ENCODE results near the gene FGF19.

Gene FGF19

DNA sequence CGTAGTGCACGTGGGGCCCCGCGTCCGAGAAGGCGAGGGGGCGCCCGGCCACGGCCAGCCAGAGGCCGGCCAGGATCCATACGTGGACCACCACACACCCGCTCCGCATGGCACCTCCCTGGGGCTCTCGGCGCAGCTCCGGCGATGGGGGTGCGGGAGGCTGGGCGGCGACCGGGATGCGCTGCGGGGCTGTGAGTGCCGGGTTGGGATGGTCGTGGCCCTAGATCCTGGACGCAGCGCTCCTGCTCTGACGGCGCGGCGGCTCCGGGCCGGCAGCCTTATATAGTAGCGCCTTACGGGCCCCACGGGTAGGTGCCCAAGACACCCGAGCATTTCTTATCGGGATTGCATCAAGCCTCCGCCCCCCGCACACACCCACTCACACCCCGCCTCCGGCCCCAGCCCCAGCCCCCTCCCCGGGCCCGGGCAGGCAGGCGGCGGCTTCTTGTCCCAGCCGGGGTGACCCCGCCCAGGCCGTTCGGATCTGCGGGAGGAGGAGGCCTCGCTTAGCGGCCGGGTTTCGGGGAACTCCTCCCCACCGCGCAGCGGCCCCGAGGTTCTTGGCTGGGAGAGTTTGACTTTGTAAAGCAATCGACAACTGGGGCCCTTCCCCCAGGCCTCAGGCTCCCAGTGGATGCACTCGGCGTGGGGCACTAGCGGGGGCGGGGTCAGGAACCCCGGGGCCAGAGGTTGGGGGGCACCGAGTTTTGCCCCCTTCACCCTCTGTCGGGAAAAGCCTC is at the start of gene FGF19:
Gene FGF19 (minus strand): TSS at position 255 of the 740 bp plus-strand sequence. CDS start 146 bp downstream, at position 109.
- H3K27ac ChIP-seq (ENCODE audit: low read length), result peak within 1 kb of the TSS; percentile 30
- H3K27me3 ChIP-seq (ENCODE audit: insufficient read depth, low read length), result peaks cover 63% of the 10 kb centered on the region
- peaks cover 6% of the 10 kb centered on the region; the same call in 1 of the 2 replicates for H3K36me3 ChIP-seq (ENCODE audit: insufficient read depth, low read depth, low read length)
- H3K9me3 ChIP-seq (ENCODE audit: insufficient read depth, low read depth, low read length), result no peaks in the 10 kb centered on the region
- H3K4me1 ChIP-seq (ENCODE audit: insufficient read depth, low read length), result peaks cover 32% of the 10 kb centered on the region; the same call in 1 of the 2 replicates
- peak within 1 kb of the TSS; percentile 81 for H3K4me3 ChIP-seq (ENCODE audit: low read length)
- peak within 1 kb of the TSS; percentile 83 for H3K9ac ChIP-seq (ENCODE audit: low read depth, low read length)

- Histone ChIP-seq H3K27ac (ENCODE audit: low read length) (no peak overlapping the region), H3K27me3 (ENCODE audit: insufficient read depth, low read length) (no peaks in the 10 kb centered on the region), H3K4me1 (ENCODE audit: insufficient read depth, low read length) (0 out of 2 replicates have a peak, but pooled peaks cover 5% of the 10 kb centered on the region), H3K4me3 (ENCODE audit: low read length) (no peak overlapping the region), H3K9ac (ENCODE audit: low read depth, low read length) (no peak overlapping the region), H3K36me3 (ENCODE audit: insufficient read depth, low read depth, low read length) (no peaks in the 10 kb centered on the region), H3K9me3 (ENCODE audit: insufficient read depth, low read depth, low read length) (no peaks in the 10 kb centered on the region)
These were observed 49.1 kb upstream of the FGF19 start for GRCh38 chr11:69752890-69753289.

- no peak overlapping the region for H3K9ac ChIP-seq (ENCODE audit: low read depth, low read length)
- no peak overlapping the region for H3K4me3 ChIP-seq (ENCODE audit: low read length)
- H3K9me3 ChIP-seq (ENCODE audit: insufficient read depth, low read depth, low read length), result no peaks in the 10 kb centered on the region
These were observed 47.2 kb upstream of the FGF19 start for GRCh38 chr11:69750875-69751597.

GRCh38 chr11:69750108-69750850 is 46.5 kb upstream of the FGF19 start:
- H3K36me3 ChIP-seq (ENCODE audit: insufficient read depth, low read depth, low read length), result no peaks in the 10 kb centered on the region
- H3K4me3 ChIP-seq (ENCODE audit: low read length), result no peak overlapping the region
- H3K9ac ChIP-seq (ENCODE audit: low read depth, low read length), result no peak overlapping the region
- H3K4me1 ChIP-seq (ENCODE audit: insufficient read depth, low read length), result 0 out of 2 replicates have a peak, but pooled peaks cover 5% of the 10 kb centered on the region
- no peaks in the 10 kb centered on the region for H3K9me3 ChIP-seq (ENCODE audit: insufficient read depth, low read depth, low read length)
- no peaks in the 10 kb centered on the region; the same call in 1 of the 2 replicates for H3K27me3 ChIP-seq (ENCODE audit: insufficient read depth, low read length)
- no peak overlapping the region for H3K27ac ChIP-seq (ENCODE audit: low read length)

More at GRCh38 chr11:69750875-69751597, 47.2 kb upstream of the FGF19 start:
- Histone ChIP-seq H3K27ac (ENCODE audit: low read length) (no peak overlapping the region), H3K4me1 (ENCODE audit: insufficient read depth, low read length) (0 out of 2 replicates have a peak, but pooled peaks cover 5% of the 10 kb centered on the region), H3K36me3 (ENCODE audit: insufficient read depth, low read depth, low read length) (no peaks in the 10 kb centered on the region), H3K27me3 (ENCODE audit: insufficient read depth, low read length) (no peaks in the 10 kb centered on the region; the same call in 1 of the 2 replicates)

- Histone ChIP-seq H3K36me3 (ENCODE audit: insufficient read depth, low read depth, low read length) (no peaks in the 10 kb centered on the region), H3K4me3 (ENCODE audit: low read length) (no peak overlapping the region), H3K9ac (ENCODE audit: low read depth, low read length) (no peak overlapping the region), H3K27me3 (ENCODE audit: insufficient read depth, low read length) (no peaks in the 10 kb centered on the region; the same call in 1 of the 2 replicates), H3K9me3 (ENCODE audit: insufficient read depth, low read depth, low read length) (no peaks in the 10 kb centered on the region), H3K4me1 (ENCODE audit: insufficient read depth, low read length) (peaks cover 7% of the 10 kb centered on the region; the same call in 1 of the 2 replicates), H3K27ac (ENCODE audit: low read length) (no peak overlapping the region)
These were observed 44.8 kb upstream of the FGF19 start for GRCh38 chr11:69748637-69749036.

DNA sequence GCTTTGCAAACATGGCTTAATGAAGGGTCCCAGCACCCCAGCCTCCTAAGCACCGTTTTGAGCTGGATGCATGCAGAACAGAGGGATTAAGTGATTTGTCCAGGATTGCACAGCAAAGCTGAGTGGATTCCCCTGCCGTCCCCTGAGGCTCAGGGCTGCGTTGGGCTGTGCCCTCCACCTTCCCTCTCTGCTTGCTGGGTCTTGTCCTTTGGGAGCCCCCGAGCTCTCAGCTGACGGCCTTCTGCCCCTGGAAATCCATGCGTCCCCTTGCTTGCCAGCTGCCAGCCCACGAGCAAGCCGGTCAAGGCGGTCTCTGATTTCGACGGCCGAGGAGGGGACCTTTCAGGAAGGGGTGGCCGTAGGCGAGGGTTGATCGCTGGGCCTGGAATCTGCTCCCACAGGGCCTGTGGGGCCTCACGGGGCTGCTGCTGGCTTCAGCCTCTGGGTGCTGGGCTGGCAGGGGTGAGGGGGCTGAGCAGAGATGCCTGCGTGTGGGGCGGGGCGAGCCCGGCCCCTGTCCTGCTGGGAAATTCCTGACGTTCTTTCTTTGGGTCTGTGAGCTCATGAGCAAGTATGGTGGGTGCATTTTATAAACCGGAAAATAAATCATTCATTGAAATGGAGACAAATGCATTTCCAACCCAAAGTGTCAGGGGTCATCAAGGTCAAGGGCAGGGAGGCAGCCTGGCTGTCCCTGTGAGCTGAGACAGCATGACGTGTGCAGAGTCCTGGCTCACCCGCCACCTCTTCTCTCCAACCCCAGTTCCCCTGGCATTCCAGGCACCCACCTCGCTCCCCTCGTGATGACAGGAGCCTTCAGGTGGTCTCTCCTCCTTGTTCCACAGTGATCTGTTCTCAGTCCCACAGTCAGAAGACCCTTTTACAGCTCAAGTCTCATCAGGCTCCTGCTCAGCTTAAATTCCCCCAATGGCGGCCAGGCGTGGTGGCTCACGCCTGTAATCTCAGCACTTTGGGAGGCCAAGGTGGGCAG is 43.2 kb upstream of the FGF19 start:
- Histone ChIP-seq H3K4me3 (ENCODE audit: low read length) (no peak overlapping the region), H3K4me1 (ENCODE audit: insufficient read depth, low read length) (peaks cover 7% of the 10 kb centered on the region; the same call in 1 of the 2 replicates), H3K36me3 (ENCODE audit: insufficient read depth, low read depth, low read length) (no peaks in the 10 kb centered on the region), H3K27me3 (ENCODE audit: insufficient read depth, low read length) (no peaks in the 10 kb centered on the region; the same call in 1 of the 2 replicates), H3K9me3 (ENCODE audit: insufficient read depth, low read depth, low read length) (no peaks in the 10 kb centered on the region), H3K27ac (ENCODE audit: low read length) (no peak overlapping the region), H3K9ac (ENCODE audit: low read depth, low read length) (no peak overlapping the region)

GRCh38 chr11:69746140-69746539 is 42.3 kb upstream of the FGF19 start:
- Histone ChIP-seq H3K4me1 (ENCODE audit: insufficient read depth, low read length) (peaks cover 7% of the 10 kb centered on the region; the same call in 1 of the 2 replicates), H3K27me3 (ENCODE audit: insufficient read depth, low read length) (no peaks in the 10 kb centered on the region; the same call in 1 of the 2 replicates), H3K27ac (ENCODE audit: low read length) (no peak overlapping the region), H3K9ac (ENCODE audit: low read depth, low read length) (no peak overlapping the region), H3K9me3 (ENCODE audit: insufficient read depth, low read depth, low read length) (no peaks in the 10 kb centered on the region), H3K4me3 (ENCODE audit: low read length) (no peak overlapping the region), H3K36me3 (ENCODE audit: insufficient read depth, low read depth, low read length) (no peaks in the 10 kb centered on the region)

DNA sequence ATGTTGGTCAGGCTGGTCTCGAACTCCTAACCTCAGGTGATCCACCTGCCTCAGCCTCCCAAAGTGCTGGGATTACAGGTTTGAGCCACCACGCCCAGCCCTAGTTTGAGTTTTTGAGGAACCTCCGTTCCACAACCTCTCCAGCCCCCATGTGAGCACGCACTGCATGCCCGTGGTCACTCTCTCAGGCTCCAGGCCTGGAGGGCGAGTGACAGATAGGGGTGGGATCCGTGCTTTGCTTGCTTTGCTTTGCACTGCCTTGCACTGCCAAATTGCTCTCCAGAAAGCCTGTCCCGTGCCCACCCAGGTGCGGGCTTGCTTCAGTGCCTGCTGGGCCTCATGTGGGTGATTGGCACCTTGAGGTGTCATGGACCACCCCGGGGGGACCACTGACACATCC is 41.4 kb upstream of the FGF19 start:
- Histone ChIP-seq H3K36me3 (ENCODE audit: insufficient read depth, low read depth, low read length) (no peaks in the 10 kb centered on the region), H3K27ac (ENCODE audit: low read length) (no peak overlapping the region), H3K9ac (ENCODE audit: low read depth, low read length) (no peak overlapping the region), H3K4me1 (ENCODE audit: insufficient read depth, low read length) (peaks cover 4% of the 10 kb centered on the region; the same call in 1 of the 2 replicates), H3K9me3 (ENCODE audit: insufficient read depth, low read depth, low read length) (no peaks in the 10 kb centered on the region), H3K27me3 (ENCODE audit: insufficient read depth, low read length) (no peaks in the 10 kb centered on the region; the same call in 1 of the 2 replicates), H3K4me3 (ENCODE audit: low read length) (no peak overlapping the region)

GRCh38 chr11:69744435-69744834 is 40.6 kb upstream of the FGF19 start:
- Histone ChIP-seq H3K27me3 (ENCODE audit: insufficient read depth, low read length) (no peaks in the 10 kb centered on the region; the same call in 1 of the 2 replicates), H3K4me1 (ENCODE audit: insufficient read depth, low read length) (peaks cover 2% of the 10 kb centered on the region; the same call in 1 of the 2 replicates), H3K9me3 (ENCODE audit: insufficient read depth, low read depth, low read length) (no peaks in the 10 kb centered on the region), H3K4me3 (ENCODE audit: low read length) (no peak overlapping the region), H3K36me3 (ENCODE audit: insufficient read depth, low read depth, low read length) (no peaks in the 10 kb centered on the region), H3K9ac (ENCODE audit: low read depth, low read length) (no peak overlapping the region), H3K27ac (ENCODE audit: low read length) (no peak overlapping the region)

DNA sequence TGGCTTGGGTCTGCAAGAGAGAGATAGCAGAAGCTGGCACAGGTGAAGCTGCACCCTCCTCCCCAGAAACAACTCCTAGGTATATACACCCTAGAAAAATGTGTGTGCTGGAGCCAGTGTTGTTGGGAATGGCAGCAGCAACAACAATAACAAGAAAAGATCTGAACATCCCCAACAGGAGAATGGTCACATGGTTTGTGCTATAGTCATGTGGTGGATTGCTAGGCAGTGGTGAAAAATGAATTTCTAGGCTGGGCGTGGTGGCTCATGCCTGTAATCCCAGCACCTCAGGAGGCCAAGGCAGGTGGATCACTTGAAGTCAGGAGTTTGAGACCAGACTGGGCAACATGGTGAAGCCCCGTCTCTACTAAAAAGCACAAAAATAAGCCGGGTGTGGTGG is 31.0 kb upstream of the FGF19 start:
- no peaks in the 10 kb centered on the region for H3K27me3 ChIP-seq (ENCODE audit: insufficient read depth, low read length)
- H3K9ac ChIP-seq (ENCODE audit: low read depth, low read length), result no peak overlapping the region
- no peaks in the 10 kb centered on the region for H3K4me1 ChIP-seq (ENCODE audit: insufficient read depth, low read length)
- H3K9me3 ChIP-seq (ENCODE audit: insufficient read depth, low read depth, low read length), result peaks cover 9% of the 10 kb centered on the region
- no peaks in the 10 kb centered on the region for H3K36me3 ChIP-seq (ENCODE audit: insufficient read depth, low read depth, low read length)
- H3K4me3 ChIP-seq (ENCODE audit: low read length), result no peak overlapping the region
- H3K27ac ChIP-seq (ENCODE audit: low read length), result no peak overlapping the region

All from iPS-20b (cell line).